Esophagus (tissue), 2 donors: ENCODE results near the gene BLACAT1. TPM values are rescaled to one million over a fixed set of nuclear protein-coding genes. Genes with fewer than 3 reads are reported as not detected.
A peak's percentile ranks its signal among the peaks of the same experiment; 100 is the strongest.

Experiments used
- H3K27ac ChIP-seq, 2 donors: one replicate each; pipeline ENCODE4 v1.5.1; 2013; ENCODE audit warnings: low read depth in 2 of 2, mild to moderate bottlenecking in 2 of 2, inconsistent platforms in 1 of 2, low read length in 1 of 2, moderate library complexity in 1 of 2
- H3K27me3 ChIP-seq, 2 donors: one replicate each; pipeline ENCODE4 v1.6.1; 2013; ENCODE audit warnings: low read length in 2 of 2, control low read depth in 1 of 2, mild to moderate bottlenecking in 1 of 2; ENCODE audit not compliant: insufficient read depth in 2 of 2, control insufficient read depth in 1 of 2
- H3K36me3 ChIP-seq, 2 donors: one replicate each; pipeline ENCODE4 v1.6.1; 2013; ENCODE audit warnings: low read length in 1 of 2; ENCODE audit not compliant: control insufficient read depth in 2 of 2, insufficient read depth in 2 of 2
- H3K4me1 ChIP-seq, 2 donors: one replicate each; pipeline ENCODE4 v1.6.1; 2013; ENCODE audit warnings: low read length in 1 of 2; ENCODE audit not compliant: control insufficient read depth in 2 of 2, insufficient read depth in 2 of 2
- H3K4me3 ChIP-seq, 2 donors: one replicate each; pipeline ENCODE4 v1.5.1; 2013; ENCODE audit warnings: low read length in 2 of 2, mild to moderate bottlenecking in 2 of 2, low read depth in 1 of 2, moderate library complexity in 1 of 2
- H3K9me3 ChIP-seq, 2 donors: one replicate each; pipeline ENCODE4 v1.6.1; 2013; ENCODE audit warnings: mild to moderate bottlenecking in 2 of 2, low read depth in 1 of 2, low read length in 1 of 2, moderate library complexity in 1 of 2; ENCODE audit not compliant: control insufficient read depth in 2 of 2, insufficient read depth in 1 of 2
- WGBS, 2 donors: extraction: QIAGEN DNeasy Blood & Tissue Kit; methylation state at CpG; one replicate each; pipeline ENCODE4 v1.1.7; 2013; 5-methylcytosine and 5-hydroxymethylcytosine counted together
- polyA plus RNA-seq, 2 donors: library from polyadenylated mRNA; stranded (reverse); fragments of 200-250 nt; gene quantifications; one replicate each; pipeline ENCODE4 v1.2.3, GENCODE V29; 2013
- donor health status: healthy with polysubstance abuse.
- donor health status: Bipolar disorder and iron deficiency.

Gene BLACAT1
- polyA plus RNA-seq, 2 donors = 0.51 to 0.60 TPM

GRCh38 chr1:205458777-205459566 is 3.1 kb upstream of the BLACAT1 start:
- Histone ChIP-seq H3K4me1 (peaks cover 2 to 8% of the 10 kb centered on the region in 2 donors), H3K27ac (no peak overlapping the region), H3K36me3 (no peaks in the 10 kb centered on the region), H3K4me3 (no peak overlapping the region), H3K9me3 (peaks cover 0 to 2% of the 10 kb centered on the region in 2 donors), H3K27me3 (peaks cover 6 to 22% of the 10 kb centered on the region in 2 donors)
- 47 to 55% methylated on average over 6 of the region's 6 CpGs for whole genome bisulfite sequencing, 2 donors

GRCh38 chr1:205456868-205457745 is 1.3 kb upstream of the BLACAT1 start:
- peaks cover 0 to 2% of the 10 kb centered on the region in 2 donors for H3K9me3 ChIP-seq
- H3K27me3 ChIP-seq = peaks cover 6 to 24% of the 10 kb centered on the region in 2 donors
- H3K27ac ChIP-seq = no peak overlapping the region
- 1 to 2% methylated on average over 56 to 72 of the region's 74 CpGs for WGBS, 2 donors
- H3K4me1 ChIP-seq = peaks cover 2 to 8% of the 10 kb centered on the region in 2 donors
- no peaks in the 10 kb centered on the region for H3K36me3 ChIP-seq
- H3K4me3 ChIP-seq = peak overlapping the region in 1 of 2 donors; percentile 36

GRCh38 chr1:205456383-205456867 is 580 bp upstream of the BLACAT1 start:
- Histone ChIP-seq H3K4me3 (peak overlapping the region in 1 of 2 donors; percentile 36), H3K9me3 (peaks cover 0 to 2% of the 10 kb centered on the region in 2 donors), H3K27me3 (peaks cover 6 to 24% of the 10 kb centered on the region in 2 donors), H3K36me3 (no peaks in the 10 kb centered on the region), H3K4me1 (peaks cover 2 to 8% of the 10 kb centered on the region in 2 donors), H3K27ac (no peak overlapping the region)
- WGBS, 2 donors = 1% methylated on average over 46 to 47 of the region's 47 CpGs

- Histone ChIP-seq H3K36me3 (no peaks in the 10 kb centered on the region), H3K4me1 (peaks cover 8 to 9% of the 10 kb centered on the region in 2 donors), H3K4me3 (no peak overlapping the region), H3K9me3 (peaks cover 0 to 2% of the 10 kb centered on the region in 2 donors), H3K27ac (no peak overlapping the region), H3K27me3 (peaks cover 6 to 24% of the 10 kb centered on the region in 2 donors)
- 44 to 53% methylated on average over 6 of the region's 6 CpGs for WGBS, 2 donors
These were observed 926 bp downstream of the BLACAT1 start for GRCh38 chr1:205454903-205455335.

- 34 to 48% methylated on average over 3 of the region's 3 CpGs for WGBS, 2 donors
- H3K27me3 ChIP-seq = peaks cover 6 to 20% of the 10 kb centered on the region in 2 donors
- peaks cover 11 to 17% of the 10 kb centered on the region in 2 donors for H3K4me1 ChIP-seq
- H3K27ac ChIP-seq = no peak overlapping the region
- peaks cover 0 to 2% of the 10 kb centered on the region in 2 donors for H3K9me3 ChIP-seq
- H3K36me3 ChIP-seq = no peaks in the 10 kb centered on the region
- no peak overlapping the region for H3K4me3 ChIP-seq
These were observed 2.4 kb downstream of the BLACAT1 start for GRCh38 chr1:205453466-205453865.

- Histone ChIP-seq H3K4me1 (peaks cover 13 to 22% of the 10 kb centered on the region in 2 donors), H3K4me3 (no peak overlapping the region), H3K36me3 (no peaks in the 10 kb centered on the region), H3K27me3 (peaks cover 5 to 20% of the 10 kb centered on the region in 2 donors), H3K9me3 (peaks cover 0 to 2% of the 10 kb centered on the region in 2 donors), H3K27ac (no peak overlapping the region)
- 66 to 73% methylated on average over 5 of the region's 5 CpGs for WGBS, 2 donors
These were observed 2.9 kb downstream of the BLACAT1 start for GRCh38 chr1:205452933-205453332.

- WGBS, 2 donors = 65 to 70% methylated on average over 2 of the region's 2 CpGs
- no peaks in the 10 kb centered on the region for H3K36me3 ChIP-seq
- H3K9me3 ChIP-seq = peaks cover 0 to 2% of the 10 kb centered on the region in 2 donors
- peaks cover 13 to 26% of the 10 kb centered on the region in 2 donors for H3K4me1 ChIP-seq
- H3K4me3 ChIP-seq = no peak overlapping the region
- H3K27me3 ChIP-seq = peaks cover 0 to 20% of the 10 kb centered on the region in 2 donors
- H3K27ac ChIP-seq = no peak overlapping the region
These were observed 3.5 kb downstream of the BLACAT1 start for GRCh38 chr1:205452364-205452763.

- peaks cover 0 to 17% of the 10 kb centered on the region in 2 donors for H3K27me3 ChIP-seq
- WGBS, 2 donors = 42 to 61% methylated on average over 2 of the region's 2 CpGs
- no peak overlapping the region for H3K4me3 ChIP-seq
- H3K4me1 ChIP-seq = peaks cover 13 to 27% of the 10 kb centered on the region in 2 donors
- no peak overlapping the region for H3K27ac ChIP-seq
- no peaks in the 10 kb centered on the region for H3K36me3 ChIP-seq
- H3K9me3 ChIP-seq = peaks cover 0 to 2% of the 10 kb centered on the region in 2 donors
These were observed 4.1 kb downstream of the BLACAT1 start for GRCh38 chr1:205451759-205452164.

- no peak overlapping the region for H3K27ac ChIP-seq
- peaks cover 14 to 22% of the 10 kb centered on the region in 2 donors for H3K4me1 ChIP-seq
- H3K36me3 ChIP-seq = no peaks in the 10 kb centered on the region
- no peak overlapping the region for H3K4me3 ChIP-seq
- 42 to 50% methylated on average over 5 of the region's 5 CpGs for WGBS, 2 donors
- H3K9me3 ChIP-seq = no peaks in the 10 kb centered on the region
- peaks cover 0 to 12% of the 10 kb centered on the region in 2 donors for H3K27me3 ChIP-seq
These were observed 4.6 kb downstream of the BLACAT1 start for GRCh38 chr1:205451202-205451601.
